22Rv1 (cell line): ENCODE results near the gene KCNK2.

Source experiments
- H3K27ac ChIP-seq: fragments of 450-650 bp; 2 replicates; pipeline ENCODE4 v1.5.1; 2017
- ZFX ChIP-seq: fragments of 450-650 bp; IDR thresholded peaks from 2 replicates; pipeline ENCODE4 v1.6.1; 2017; ENCODE audit warnings: antibody characterized with exemption, borderline replicate concordance
- TF ChIP-seq, protein P1 (sequence below): fragments of 450-650 bp; IDR thresholded peaks from 2 replicates; pipeline ENCODE4 v1.5.1; 2017; ENCODE audit warnings: mild to moderate bottlenecking

The KCNK2 gene, protein sequence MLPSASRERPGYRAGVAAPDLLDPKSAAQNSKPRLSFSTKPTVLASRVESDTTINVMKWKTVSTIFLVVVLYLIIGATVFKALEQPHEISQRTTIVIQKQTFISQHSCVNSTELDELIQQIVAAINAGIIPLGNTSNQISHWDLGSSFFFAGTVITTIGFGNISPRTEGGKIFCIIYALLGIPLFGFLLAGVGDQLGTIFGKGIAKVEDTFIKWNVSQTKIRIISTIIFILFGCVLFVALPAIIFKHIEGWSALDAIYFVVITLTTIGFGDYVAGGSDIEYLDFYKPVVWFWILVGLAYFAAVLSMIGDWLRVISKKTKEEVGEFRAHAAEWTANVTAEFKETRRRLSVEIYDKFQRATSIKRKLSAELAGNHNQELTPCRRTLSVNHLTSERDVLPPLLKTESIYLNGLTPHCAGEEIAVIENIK

DNA sequence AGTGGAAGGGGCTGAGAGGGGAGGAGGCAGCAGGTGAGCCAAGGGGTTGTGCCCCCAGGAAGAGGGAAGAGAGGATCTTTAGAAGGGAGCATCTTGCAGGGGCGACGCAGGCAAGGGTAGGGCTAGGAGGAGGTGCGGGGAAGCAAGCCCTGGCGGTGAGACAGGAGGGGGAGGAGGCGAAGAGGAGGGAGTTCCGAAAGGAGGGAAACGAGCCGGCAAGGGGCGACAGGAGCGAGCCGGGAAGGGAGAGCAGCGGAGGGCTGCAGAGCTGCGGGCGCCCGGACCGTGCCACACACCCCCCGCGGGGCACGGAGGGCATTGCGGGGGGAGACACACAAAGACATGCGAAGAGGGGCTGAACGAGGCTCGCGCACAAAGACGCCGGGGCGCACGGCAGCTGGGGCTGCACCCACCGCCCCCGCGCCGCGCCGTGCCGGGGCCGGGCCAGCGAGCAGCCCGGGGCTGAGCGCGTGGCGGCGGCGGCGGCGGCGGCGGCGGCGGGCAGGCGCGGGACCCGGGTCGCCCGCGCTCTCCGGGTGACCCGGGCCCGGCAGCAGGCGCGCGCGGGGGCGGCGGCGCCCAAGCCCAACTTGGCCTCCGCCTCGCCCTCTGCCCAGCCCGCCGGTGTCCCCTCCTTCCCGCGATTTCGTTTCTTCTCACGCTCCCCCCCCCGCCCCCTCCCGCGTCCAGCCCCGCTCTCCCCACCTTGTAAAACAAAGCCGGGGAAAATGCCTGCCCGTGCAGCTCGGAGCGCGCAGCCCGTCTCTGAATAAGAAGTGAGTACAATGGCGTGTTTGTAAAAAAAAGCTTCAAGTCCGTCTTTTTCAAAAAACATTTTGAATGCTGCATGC is at the start of gene KCNK2:
Gene KCNK2, plus strand, starts transcription at position 206 of the 851 bp plus-strand sequence. CDS start 649 bp downstream, outside the sequence.
- no peak within 1 kb of the TSS for H3K27ac ChIP-seq
- TF ChIP-seq ZFX = no peak
- TF ChIP-seq, protein P1, sequence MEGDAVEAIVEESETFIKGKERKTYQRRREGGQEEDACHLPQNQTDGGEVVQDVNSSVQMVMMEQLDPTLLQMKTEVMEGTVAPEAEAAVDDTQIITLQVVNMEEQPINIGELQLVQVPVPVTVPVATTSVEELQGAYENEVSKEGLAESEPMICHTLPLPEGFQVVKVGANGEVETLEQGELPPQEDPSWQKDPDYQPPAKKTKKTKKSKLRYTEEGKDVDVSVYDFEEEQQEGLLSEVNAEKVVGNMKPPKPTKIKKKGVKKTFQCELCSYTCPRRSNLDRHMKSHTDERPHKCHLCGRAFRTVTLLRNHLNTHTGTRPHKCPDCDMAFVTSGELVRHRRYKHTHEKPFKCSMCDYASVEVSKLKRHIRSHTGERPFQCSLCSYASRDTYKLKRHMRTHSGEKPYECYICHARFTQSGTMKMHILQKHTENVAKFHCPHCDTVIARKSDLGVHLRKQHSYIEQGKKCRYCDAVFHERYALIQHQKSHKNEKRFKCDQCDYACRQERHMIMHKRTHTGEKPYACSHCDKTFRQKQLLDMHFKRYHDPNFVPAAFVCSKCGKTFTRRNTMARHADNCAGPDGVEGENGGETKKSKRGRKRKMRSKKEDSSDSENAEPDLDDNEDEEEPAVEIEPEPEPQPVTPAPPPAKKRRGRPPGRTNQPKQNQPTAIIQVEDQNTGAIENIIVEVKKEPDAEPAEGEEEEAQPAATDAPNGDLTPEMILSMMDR = no peak

DNA sequence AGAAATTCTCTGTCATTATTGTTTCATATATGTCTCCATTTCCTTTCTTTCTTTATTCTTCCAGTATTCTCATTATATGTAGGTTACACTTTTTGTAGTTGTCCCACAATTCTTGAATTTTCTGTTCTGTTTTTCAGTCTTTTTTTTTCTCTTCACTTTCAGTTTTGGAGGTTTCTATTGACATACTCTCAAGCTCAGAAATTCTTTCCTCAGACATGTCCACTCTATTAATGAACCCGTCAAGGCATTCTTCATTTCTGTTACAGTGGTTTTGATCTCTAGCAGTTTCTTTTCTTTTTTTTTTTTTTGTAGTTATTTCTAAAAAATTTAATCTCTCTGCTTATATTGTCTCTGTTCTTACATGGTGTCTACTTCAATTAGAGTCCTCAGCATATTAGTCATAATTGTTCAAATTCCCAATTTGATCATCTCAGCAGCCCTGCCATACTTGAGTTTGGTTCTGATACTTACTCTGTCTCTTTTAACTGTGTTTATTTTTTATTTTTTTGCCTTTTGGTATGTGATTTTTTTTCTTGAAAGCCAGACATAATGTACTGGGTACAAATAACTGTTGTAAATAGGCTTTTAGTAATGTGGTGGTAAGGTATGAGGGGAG is 49.5 kb upstream of the KCNK2 start:
- TF ChIP-seq, protein P1 = no peak
- no peak for TF ChIP-seq ZFX
- H3K27ac ChIP-seq = no peak overlapping the region

DNA sequence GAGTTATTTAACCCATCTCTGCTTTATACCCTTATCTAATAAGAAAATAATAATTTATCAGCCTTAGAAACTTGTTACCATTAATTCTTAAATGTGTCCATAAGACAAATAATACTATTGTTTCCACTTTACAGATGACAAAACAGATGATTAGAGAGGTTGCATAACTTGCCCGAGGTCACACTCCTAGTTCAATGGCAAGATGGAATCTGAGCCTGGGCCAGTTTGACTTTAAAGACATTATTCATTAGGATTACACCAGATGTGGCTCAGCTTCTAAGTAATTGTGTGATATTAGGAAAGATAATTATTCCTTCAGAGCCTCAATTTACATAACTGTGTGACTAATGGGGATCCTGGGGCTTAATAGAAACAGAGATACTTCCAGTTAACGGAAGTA is 42.3 kb upstream of the KCNK2 start:
- no peak overlapping the region for H3K27ac ChIP-seq
- no peak for TF ChIP-seq ZFX
- TF ChIP-seq, protein P1 = no peak

DNA sequence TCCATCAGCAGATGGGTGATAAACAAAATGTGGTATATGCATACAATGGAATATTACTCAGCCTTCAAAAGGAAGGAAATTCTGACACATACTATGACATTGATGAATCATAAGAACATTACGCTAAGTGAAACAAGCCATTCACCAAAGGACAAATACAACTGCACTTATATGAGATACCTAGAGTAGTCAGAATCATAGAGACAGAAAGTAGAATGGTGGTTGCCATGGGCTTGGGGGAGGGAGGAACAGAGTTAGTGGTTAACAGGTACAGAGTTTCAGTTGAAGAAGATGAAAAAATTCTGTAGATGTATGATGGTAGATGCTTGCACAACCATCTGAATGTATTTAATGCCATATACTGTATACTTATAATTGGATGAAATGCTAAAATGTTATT is 39.1 kb upstream of the KCNK2 start:
- no peak overlapping the region for H3K27ac ChIP-seq
- TF ChIP-seq, protein P1 = no peak
- TF ChIP-seq ZFX = no peak

DNA sequence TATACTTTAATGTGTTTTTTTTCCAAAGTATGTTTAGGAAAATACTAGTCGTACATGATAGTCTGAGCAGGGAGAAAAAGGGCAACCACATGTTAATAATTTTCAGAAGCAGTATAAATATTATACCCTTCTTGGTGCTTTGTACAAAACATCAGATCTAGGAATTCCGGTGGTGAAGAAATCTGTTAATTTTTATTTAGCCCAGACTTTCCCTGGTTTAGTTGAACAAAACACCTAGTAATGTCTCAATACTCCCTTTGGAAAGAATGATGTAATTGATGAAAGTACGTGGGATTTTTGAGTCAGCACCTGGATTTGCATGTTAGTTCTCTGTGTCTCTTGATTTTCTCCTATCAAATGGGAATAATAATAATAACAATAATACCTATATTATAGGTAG is 38.4 kb upstream of the KCNK2 start:
- TF ChIP-seq, protein P1 = no peak
- no peak for TF ChIP-seq ZFX
- no peak overlapping the region for H3K27ac ChIP-seq

DNA sequence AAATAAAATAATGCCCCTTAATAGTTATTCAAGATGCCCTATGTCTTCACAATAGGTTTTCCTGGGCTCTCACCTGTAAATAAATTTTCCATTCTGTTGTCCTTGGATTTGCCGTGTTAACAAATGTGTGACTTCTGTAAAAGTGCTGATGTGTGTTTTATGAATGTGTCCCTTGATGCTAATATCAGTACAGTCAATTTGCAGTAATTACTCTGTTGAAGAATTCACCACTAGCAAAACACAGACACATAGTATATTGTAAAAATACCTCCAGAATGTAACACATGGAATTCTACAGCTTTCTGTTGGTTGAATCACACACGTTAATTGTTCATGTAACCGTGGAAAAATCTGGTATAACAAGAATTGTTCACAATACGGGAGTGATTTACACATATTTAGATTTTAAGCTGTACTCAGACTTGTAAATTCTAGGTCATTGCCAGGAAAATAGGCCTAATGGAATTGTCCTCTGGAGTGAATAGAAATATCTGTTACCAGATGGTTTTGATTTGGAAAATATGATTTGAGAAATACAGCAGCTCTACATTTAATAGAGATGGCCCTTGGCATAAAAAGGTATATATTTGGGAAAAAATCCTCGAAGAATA is 36.7 kb upstream of the KCNK2 start:
- TF ChIP-seq, protein P1 = no peak
- no peak for TF ChIP-seq ZFX
- no peak overlapping the region for H3K27ac ChIP-seq
